NCI-H1436 (cell line): ENCODE results near the gene L3MBTL1.

Source experiments
- DNase-seq: peaks from one replicate; lab custom pipeline; 2025; lab: John Stamatoyannopoulos, UW

L3MBTL1 gene

DNA sequence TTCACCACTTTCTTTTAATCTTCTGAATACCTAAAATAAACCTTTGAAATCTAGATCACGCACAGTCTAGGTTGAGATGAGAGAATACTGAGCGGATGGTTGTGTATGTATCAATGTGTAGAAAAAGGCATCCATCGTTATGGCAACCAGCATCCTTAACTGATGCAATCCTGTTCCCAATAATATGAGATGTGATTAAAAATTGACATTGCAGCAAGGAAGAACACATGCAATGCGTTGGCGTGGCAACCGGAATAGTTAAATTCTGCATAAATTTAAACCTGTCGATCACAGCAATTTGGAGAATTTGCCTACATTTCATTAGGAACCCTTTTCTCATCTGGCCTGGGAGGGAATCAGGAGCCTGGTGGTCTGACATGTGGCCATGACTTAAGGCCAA, 1.3 kb upstream of the L3MBTL1 start:
- DNase-seq: no peak

DNA sequence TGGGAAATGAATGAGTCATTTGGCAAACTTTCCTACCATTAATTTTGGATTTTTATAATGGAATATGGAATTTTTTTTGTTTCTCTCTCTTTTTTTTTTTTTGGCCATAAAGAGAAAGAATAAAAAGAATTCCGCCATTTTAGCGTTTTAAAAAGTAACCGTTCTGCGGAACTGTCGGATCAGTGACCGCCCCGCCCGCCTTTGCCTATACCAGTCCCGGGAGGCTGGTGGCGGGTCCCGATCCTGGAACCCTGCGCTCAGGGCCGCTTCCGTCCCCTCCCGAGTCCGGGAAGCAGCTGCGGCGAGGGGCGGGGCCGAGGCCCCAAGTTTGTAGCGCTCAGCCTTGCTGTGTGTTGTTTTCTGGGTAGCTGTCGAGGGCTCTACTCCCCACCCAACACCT, 609 bp downstream of the L3MBTL1 start:
- no peak for DNase-seq

DNA sequence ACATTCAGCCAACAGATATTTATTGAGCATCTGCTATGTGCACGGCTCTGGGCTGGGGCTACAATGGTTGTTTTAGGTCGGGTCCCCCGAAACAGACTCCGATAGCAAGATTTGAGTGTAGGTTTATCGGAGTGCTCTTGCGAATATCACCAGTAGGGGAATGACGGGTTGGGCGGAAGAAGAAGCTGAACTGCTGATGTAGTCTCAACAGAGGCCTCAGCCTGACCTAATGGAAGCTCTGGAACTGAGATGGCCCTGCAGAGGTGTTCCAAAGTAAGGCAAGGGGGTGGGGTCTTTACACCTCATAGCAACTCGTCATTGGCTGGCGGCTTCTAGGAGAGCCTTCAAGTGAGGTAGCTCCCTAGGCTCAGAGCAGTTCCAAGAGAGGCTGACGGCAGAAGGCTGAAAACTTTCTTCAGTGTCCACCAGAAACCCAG, 1.1 kb downstream of the L3MBTL1 start:
- no peak for DNase-seq

GRCh38 chr20:43511879-43512278, 4.4 kb downstream of the L3MBTL1 start:
- no peak for DNase-seq

DNA sequence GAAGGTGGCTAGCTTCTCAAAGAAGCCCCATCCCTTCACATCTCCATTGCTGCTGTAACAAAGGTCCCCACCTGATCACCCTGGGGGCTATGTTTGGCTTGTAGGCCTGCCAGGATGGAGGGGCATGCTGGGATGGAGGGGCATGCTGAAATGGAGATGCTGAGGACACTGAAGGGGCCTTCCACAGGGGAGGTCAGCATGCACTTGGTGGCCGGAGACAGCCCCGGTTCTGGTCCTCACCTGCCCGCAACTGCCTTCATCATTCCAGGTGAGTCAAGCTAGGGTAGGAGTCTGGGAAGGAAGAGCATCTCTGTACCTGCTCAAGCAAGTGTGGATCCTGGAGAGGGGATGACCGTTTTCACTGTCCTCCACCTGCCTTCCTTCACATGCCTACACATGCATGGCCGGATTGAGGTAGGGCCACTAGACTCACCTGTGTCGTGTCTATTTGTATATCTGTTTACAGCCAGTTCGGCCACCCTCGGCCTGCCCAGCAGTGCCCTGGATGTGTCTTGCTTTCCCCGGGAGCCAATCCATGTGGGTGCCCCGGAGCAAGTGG, 6.0 kb downstream of the L3MBTL1 start:
- no peak for DNase-seq

DNA sequence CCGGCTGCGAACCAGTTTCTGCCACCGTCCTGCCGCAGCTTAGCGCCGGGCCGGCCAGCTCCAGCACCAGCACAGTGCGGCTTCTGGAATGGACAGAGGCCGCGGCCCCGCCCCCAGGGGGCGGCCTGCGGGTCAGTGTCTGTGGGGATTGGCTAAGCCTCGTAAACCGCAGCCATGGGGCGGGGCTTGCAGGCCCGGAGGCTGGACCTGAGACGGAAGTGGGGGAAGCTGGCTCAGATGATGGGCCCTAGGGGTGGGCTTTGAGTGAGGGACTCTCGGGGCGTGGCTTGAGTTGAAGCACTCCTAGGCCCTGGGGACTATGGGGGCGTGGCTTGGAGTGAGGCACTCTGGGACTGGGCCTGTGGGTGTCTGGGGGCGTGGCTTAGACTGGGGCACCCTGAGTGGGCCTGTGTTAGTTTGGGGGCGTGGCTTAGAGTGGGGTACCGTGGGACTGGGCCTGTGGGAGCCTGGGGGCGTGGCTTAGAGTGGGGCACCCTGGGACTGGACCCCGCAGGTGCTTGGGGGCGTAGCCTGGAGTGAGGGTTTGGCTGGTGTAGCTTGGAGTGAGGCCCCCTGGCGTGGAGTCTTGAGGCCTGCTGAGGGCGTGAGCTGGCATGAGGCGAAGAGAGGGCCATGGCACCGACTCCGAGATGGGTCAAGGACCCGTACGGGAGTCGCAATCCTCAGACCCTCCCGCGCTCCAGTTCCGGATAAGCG, 6.6 kb downstream of the L3MBTL1 start:
- DNase-seq: peak; percentile 97

DNA sequence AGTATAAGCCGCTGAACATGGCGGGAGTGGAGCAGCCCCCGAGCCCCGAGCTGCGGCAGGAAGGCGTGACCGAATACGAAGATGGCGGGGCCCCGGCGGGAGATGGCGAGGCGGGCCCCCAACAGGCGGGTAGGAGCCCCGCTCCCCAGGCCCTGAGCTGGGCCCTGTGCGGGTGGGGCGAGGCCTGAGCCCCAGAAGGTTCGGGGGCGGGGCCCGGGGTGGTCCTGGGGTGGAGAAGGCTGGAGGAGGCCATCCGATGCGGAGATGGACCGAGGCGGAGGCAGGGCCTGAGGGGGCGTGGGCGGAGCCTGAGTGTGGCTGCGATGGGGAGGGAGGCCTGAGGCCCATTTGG, 7.1 kb downstream of the L3MBTL1 start:
- DNase-seq: peak; percentile 60

GRCh38 chr20:43515628-43516027, 8.1 kb downstream of the L3MBTL1 start:
- no peak for DNase-seq

DNA sequence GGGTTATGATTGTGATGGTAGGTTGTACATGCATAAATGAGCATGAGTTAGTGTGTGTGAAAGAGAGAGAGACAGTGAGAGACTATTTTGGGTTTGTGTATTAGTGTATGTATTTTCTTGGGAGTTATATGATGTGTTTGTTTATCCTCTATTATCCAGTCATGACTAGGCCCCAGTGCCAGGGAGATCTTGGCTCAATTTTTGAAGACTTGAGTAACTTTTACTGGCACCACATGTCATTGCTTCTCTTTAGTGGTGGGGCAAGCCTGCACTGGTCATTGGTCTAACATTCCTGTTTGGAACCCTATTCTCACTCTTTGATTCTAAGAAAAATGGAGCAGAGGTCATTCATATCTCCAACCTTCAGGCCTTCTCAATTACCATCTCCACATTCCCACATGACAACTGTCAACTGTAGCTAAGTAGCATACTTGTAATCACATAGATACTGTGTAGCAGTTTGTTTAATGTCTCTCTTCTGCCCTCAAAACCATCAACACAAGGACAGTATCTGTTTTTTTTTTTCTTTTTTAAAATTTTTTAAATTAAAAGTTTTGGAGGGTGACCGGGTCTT, 8.8 kb downstream of the L3MBTL1 start:
- DNase-seq: no peak

DNA sequence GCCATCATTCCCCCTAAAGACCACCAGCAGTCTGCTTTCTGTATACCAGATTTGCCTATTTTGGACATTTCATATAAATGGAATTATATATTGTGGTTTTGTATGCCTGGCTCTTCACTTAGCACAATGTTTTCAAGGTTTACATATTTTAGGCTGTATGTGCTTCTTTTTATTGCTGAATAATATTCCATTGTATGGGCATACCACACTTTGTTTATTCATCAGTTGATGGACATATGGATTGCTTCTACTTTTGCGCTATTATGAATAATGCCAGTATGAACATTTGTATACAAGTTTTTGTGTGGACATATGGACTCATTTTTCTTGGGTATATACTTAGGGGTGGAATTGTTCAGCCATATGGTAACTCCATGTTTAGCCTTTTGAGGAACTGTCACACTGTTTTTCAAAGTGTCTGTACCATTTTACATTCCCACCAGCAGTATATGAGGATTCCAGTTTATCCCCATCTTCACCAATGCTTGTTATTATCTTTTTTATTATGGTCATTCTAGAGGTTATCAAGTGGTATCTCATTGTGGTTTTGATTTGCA, 12.7 kb downstream of the L3MBTL1 start:
- no peak for DNase-seq

DNA sequence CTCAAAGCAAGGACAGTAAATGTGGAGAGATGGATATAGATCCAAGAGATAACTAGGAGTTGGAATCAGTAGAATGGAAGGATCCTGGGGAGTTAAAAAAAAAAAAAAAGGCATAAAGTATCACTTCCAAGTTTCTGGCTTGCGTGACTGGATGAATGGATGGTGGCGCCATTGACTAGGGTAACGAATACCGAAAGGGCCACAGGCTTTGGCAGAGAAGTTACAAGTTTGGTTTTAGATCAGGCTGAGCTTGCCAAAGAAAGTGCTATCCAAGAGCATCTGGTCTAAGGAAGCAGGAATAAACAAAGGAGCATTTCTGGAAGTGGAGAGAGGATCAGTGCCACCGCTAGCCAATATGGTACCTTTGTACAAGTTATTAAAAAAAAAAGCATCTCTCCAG, 17.5 kb downstream of the L3MBTL1 start:
- no peak for DNase-seq

DNA sequence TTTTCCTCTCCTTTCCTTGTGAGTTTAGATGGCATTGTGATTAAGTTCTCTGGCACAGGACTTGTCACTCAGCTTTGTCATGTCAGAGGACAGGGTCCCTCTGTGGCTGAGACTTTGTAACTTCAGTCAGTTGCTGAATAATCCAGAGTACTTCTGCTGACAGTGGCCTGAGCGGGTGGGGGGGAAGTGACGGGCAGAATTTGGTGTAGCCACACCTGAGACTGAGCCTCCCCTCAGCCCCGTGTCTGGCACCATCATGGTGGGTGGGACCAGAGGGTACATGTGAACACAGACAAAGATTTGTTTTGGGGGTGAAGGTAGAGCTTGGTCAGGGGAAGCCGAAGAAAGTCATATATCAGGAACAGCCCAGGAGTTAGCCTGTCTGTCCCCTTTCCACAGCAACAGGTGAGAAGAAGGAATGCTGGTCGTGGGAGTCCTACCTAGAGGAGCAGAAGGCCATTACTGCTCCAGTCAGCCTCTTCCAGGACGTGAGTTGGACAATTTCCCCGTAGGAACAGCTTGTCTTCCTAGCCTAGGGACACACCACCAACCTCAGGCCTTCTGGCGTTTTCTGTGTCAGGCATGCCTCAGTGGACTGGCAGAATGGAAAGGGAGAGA, 20.9 kb downstream of the L3MBTL1 start:
- DNase-seq: no peak

GRCh38 chr20:43529051-43529450, 21.6 kb downstream of the L3MBTL1 start:
- DNase-seq: no peak

- no peak for DNase-seq
These were observed 22.1 kb downstream of the L3MBTL1 start for GRCh38 chr20:43529457-43530153.

- no peak for DNase-seq
These were observed 23.0 kb downstream of the L3MBTL1 start for GRCh38 chr20:43530321-43531090.

DNA sequence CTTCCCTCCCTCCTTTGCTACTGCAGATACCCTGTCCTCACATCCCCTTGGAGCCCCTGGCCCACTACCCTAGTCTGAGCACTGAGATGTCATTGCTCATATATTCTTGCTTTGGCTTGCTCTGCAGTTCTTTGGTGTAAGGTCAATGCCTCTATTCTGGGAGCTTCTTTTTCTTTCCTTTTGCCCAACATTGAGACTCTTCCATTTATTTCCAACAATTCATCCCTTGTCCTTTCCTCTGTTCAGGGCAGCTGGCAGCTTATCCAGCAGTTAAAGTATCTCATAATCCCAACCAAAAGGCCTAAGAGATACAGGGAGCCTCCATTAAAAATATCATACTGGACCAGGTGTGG, 23.6 kb downstream of the L3MBTL1 start:
- no peak for DNase-seq

- DNase-seq: no peak
These were observed 25.0 kb downstream of the L3MBTL1 start for GRCh38 chr20:43532416-43533055.

DNA sequence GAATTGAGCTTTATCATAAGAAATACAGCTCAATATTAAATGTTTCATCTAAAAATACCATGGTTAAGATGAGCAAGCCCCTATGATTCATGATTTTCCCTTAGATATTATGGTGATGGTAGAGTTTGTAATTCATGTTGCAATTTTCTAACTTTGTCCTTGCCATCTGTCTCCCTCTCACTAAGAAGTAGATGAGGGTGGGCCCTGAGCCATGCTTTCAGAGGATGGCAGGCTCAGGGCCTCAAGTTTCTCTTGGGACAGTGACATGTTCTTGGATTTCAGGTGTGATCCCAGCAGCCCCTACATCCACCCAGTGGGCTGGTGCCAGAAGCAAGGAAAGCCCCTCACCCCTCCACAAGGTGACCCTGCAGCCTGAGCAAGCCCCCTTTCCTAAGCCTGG, 25.6 kb downstream of the L3MBTL1 start:
- no peak for DNase-seq

- DNase-seq: no peak
These were observed 26.5 kb downstream of the L3MBTL1 start for GRCh38 chr20:43534016-43534415.

GRCh38 chr20:43534791-43535350, 27.4 kb downstream of the L3MBTL1 start:
- DNase-seq: no peak
